Nucleus accumbens (tissue), 56 donors: Measurements from ENCODE around the gene STAMBPL1.

Experiments
- DNase-seq, 56 donors: peaks; one replicate each; lab custom pipeline; 2025; lab: John Stamatoyannopoulos, UW

The STAMBPL1 gene

GRCh38 chr10:88941026-88941425 is 61.0 kb downstream of the STAMBPL1 start:
- DNase-seq = no peak

- no peak for DNase-seq
Observed at GRCh38 chr10:88943778-88944177, 63.7 kb downstream of the STAMBPL1 start.

DNA sequence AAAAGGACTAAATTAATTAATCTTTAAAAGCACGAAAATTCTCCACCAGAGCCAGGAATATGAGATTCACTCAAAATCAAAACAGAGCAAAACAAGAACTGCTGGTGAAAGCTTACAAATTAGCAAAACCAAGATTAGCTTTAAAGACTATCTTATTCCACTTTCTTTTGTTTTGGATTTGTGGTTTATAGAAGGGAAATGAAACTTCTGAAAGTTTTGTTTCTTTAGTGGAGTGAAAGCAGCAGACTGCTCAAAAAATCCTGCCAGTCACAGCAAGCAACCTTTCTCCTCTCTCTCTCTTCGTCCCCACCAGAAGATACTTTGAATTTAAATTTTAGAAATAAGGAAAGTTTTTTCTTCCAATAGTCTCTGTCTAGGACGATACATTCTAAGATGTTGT is 64.8 kb downstream of the STAMBPL1 start:
- DNase-seq = no peak

GRCh38 chr10:88946200-88946599 is 66.2 kb downstream of the STAMBPL1 start:
- DNase-seq = no peak

DNA sequence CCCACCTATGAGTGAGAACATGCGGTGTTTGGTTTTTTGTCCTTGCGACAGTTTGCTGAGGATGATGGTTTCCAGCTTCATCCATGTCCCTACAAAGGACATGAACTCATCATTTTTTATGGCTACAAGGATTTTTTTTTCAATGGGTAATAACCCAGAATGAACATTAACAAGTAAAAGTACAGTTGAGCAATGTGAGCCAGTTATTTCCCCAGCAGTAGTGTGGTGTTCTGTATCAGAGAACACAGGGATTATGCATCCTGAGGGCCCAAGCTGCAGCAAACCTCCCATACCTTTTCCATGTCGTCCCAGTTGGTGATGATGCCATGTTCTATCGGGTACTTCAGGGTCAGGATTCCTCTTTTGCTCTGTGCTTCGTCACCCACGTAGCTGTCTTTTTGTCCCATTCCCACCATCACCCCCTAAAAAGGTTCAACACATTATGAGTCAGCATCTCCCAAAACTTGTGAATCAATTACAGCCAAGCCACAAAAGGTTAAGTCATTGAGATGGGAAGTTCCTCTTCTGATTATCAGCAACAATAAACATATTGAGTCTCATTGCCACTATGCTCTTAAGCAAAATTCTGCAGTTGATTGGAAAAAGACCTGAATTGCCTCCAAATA is 67.0 kb downstream of the STAMBPL1 start:
- DNase-seq = no peak

GRCh38 chr10:88949051-88949450 is 69.0 kb downstream of the STAMBPL1 start:
- no peak for DNase-seq

DNA sequence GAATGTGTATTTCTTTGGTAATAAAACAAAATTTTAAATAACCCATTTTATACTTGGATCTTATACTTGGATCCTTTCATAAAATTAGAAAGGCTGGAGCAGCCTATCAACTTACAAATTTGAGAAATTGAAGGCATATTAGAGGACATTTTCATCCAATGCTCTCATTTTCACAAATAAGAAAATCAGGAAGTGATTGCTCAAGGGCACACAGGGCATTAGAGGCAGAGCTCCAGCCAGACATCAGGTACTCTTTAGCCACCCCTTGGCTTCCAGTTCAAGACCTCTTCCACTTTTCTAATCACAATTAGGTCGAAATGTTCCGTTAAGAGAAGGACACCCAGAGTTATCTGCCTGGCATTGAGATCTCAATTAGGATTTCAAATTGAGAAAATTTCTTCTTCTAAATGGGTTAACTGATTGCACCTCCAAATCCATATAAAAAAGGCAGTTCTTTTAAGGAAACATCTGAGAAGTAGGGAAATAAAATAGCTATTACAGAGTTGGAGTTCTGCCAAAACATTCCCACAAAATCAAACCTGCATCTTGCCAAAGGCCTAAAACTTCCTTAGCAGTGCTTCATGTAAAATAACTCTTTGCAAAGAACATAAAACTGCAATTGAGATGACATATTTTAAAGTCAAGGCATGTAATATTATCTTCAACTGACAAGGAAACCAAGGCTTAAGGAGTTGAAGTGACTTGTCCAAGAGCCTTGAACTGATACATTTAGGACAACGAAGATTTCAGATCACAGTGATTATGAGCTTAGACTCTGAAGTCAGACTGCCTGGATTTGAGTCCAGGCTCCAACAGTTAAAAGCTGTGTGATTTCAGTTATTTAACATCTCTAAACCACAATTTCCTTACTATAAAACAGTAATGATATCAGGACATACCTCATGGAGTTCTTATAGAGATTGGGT is 70.1 kb downstream of the STAMBPL1 start:
- no peak for DNase-seq

DNA sequence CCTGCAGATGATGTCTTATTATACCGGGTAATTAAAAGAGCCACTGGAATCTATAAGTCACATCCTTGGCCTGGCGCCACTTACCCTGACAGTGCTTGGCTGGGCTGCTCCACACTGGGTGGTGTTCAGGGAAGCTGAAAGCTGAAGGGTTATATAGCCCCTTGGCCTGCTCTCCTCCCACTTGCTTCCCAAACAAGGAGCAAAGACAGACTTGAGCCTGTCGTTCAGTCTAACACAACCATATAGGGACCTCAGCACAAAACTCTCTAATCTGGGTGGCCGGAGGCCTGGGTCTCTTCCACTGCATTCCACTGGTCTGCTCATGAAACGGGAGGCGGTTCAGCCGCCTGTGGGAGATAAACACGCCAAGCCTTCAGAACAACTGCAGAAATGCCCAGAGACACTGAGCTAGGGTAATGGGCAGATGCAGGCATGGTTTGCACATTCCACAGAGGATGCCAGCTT is 72.6 kb downstream of the STAMBPL1 start, which contains the start of gene ACTA2:
TSS of gene ACTA2 (minus strand) at position 127 of the 465 bp plus-strand sequence. CDS start 3,843 bp downstream, outside the sequence.
- no peak for DNase-seq

GRCh38 chr10:88953662-88954061 is 73.6 kb downstream of the STAMBPL1 start:
- no peak for DNase-seq

GRCh38 chr10:88954458-88955083 is 74.5 kb downstream of the STAMBPL1 start:
- no peak for DNase-seq

- DNase-seq = no peak
Observed at GRCh38 chr10:88957381-88957780, 77.3 kb downstream of the STAMBPL1 start.

GRCh38 chr10:88958721-88959120 is 78.7 kb downstream of the STAMBPL1 start:
- DNase-seq = no peak

GRCh38 chr10:88960802-88961201 is 80.8 kb downstream of the STAMBPL1 start:
- no peak for DNase-seq

- DNase-seq = no peak
Observed at GRCh38 chr10:88961266-88961665, 81.2 kb downstream of the STAMBPL1 start.

DNA sequence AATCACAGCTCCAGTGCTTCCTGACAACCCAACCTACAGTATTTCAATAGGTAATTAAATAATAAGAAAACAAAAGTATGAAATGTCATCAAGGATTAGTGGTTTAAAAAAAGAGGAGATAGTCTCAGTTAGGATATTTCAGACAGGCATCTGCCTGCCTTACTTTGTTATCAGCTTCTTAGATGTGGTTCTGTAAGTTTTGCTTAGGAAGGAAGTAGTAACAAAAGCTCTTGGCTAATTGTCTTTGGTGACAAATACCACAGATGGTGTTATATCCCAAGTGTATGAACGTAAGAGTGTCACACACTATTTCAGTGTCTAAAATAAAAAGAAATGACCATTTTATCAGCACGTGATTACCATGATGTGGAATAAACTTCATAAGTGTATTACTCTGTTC is 82.3 kb downstream of the STAMBPL1 start:
- no peak for DNase-seq

GRCh38 chr10:88963318-88963717 is 83.3 kb downstream of the STAMBPL1 start:
- no peak for DNase-seq

DNA sequence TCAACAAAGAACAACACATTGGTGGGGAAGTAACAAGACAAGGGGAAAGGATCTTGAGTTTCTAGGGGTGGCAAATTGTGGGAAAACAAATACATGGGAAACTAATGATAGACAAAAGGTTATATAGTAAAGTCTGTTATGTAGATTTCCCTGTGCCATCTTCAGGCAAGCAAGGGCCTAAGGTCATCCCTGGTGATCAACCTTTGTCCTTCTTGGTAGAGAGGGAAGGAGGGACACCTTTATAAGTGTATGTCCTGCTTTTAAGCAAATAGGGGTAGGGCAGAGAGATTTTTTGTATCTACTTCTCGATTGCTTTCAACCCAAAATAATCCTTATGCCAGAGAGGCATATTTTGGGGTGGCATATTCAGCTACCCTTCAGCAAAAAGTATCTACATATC is 84.3 kb downstream of the STAMBPL1 start:
- no peak for DNase-seq

DNA sequence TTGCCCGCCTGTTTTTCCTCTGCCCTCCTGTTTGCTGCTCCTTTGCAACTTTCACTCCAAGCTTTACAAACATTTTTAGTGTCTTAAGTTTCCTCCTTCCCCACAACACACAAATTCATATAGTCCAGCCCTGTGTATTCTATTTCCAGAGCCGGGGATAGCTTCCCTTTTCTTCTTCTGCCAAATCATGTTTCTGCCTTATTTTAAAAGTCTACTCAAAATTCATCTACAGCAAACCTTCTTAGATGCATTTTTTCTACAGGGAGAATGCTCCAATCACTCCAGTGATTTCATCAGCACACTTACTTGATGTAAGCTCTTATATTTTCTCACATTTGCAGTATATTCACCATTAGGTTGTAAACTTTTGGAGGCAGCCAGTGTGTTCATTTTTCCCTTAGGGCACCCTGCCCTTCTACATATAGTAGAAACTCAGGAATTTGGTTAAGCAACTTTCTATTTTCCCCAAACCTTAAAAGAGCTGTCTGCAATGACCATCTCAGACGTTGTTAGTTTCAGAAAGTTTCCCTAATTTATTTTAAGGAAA is 84.9 kb downstream of the STAMBPL1 start:
- no peak for DNase-seq

DNA sequence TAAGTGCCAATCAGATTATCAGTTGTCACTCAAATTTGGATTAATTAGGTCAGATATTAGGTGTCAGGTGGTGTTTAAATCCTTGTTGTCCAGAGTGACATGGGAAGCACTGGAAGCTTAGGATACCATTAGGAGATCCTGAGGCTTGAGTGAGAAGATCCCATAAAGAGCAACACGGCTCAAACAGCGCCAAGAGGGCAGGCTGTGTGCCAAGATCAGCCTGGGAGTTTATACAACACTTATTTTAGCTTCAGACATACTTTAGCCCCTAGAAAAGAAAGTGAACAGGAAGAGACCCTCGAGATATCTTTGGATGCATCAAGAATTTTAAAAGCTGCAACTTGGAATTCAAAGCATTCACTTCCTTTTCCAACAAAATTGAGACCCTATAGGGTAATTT is 86.8 kb downstream of the STAMBPL1 start:
- no peak for DNase-seq

DNA sequence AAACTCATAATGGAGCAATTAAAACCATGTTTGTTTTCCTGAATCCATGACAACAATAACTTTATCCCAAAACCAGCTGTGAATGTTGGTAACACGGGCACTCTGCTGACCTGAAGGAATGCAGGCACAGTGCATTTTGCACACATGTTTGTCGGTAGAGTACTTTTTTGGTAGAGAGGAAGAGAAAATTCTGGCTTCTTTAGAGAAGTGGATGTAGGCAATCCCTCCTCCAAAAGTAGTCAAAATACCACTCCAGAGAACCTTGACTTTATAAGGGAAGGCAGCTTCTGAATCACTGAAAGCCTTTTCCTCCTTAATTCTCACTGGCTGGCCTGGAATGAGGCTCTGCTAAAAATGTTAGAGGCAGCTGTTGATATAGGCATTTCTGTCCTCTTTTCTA is 88.3 kb downstream of the STAMBPL1 start:
- DNase-seq = no peak
